NCI-H1930 (cell line): ENCODE results near the gene PNPLA6.

ENCODE experiments used
- DNase-seq, 2 experiments: peaks; one replicate each; lab custom pipeline; 2025; lab: John Stamatoyannopoulos, UW

Gene PNPLA6

DNA sequence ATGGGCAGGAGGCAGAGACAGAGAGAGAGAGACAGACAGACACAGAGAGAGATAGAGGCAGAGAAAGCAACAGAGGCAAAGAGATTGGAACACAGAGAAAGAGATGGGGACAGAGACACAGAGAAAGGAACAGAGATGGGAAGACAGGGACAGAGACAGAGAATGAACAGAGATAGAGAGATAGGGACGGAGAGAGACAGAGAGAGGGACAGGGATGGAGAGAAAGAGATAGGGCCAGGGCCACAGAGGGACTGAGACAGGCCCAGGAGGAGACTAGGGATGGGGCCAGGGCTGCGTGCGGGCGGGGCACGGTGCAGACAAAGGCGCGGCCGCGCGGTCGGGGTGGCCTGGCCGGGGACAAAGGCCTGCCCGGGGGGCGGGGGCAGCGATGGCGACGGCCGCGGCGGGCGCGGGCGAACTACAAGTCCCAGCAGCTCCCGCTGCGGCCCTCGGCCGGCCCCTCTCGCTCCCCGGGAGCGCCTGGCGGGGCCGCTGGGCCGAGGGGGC, 19.8 kb upstream of the PNPLA6 start, which contains the start of gene ZNF358:
Gene ZNF358, plus strand, starts transcription at position 459 of the 507 bp plus-strand sequence. CDS start 3,140 bp downstream, outside the sequence.
- peak; percentile 34 to 46 for DNase-seq

- DNase-seq = no peak
Observed at GRCh38 chr19:7516333-7516732, 19.2 kb upstream of the PNPLA6 start.

GRCh38 chr19:7516878-7517277, 18.6 kb upstream of the PNPLA6 start:
- DNase-seq = no peak

DNA sequence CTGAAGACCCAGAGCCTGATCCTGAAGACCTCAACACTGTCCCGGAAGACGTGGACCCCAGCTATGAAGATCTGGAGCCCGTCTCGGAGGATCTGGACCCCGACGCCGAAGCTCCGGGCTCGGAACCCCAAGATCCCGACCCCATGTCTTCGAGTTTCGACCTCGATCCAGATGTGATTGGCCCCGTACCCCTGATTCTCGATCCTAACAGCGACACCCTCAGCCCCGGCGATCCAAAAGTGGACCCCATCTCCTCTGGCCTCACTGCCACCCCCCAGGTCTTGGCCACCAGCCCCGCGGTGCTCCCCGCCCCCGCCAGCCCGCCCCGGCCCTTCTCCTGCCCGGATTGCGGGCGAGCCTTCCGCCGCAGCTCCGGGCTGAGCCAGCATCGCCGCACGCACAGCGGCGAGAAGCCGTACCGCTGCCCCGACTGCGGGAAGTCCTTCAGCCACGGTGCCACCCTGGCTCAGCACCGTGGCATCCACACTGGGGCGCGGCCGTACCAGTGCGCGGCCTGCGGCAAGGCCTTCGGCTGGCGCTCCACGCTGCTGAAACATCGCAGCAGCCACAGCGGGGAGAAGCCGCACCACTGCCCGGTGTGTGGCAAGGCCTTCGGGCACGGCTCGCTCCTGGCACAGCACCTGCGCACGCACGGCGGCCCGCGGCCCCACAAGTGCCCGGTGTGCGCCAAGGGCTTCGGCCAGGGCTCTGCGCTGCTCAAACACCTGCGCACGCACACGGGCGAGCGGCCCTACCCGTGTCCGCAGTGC, 16.0 kb upstream of the PNPLA6 start:
- no peak for DNase-seq

GRCh38 chr19:7520131-7521051, 15.1 kb upstream of the PNPLA6 start:
- DNase-seq = no peak

- no peak for DNase-seq
Observed at GRCh38 chr19:7521551-7522071, 13.9 kb upstream of the PNPLA6 start.

DNA sequence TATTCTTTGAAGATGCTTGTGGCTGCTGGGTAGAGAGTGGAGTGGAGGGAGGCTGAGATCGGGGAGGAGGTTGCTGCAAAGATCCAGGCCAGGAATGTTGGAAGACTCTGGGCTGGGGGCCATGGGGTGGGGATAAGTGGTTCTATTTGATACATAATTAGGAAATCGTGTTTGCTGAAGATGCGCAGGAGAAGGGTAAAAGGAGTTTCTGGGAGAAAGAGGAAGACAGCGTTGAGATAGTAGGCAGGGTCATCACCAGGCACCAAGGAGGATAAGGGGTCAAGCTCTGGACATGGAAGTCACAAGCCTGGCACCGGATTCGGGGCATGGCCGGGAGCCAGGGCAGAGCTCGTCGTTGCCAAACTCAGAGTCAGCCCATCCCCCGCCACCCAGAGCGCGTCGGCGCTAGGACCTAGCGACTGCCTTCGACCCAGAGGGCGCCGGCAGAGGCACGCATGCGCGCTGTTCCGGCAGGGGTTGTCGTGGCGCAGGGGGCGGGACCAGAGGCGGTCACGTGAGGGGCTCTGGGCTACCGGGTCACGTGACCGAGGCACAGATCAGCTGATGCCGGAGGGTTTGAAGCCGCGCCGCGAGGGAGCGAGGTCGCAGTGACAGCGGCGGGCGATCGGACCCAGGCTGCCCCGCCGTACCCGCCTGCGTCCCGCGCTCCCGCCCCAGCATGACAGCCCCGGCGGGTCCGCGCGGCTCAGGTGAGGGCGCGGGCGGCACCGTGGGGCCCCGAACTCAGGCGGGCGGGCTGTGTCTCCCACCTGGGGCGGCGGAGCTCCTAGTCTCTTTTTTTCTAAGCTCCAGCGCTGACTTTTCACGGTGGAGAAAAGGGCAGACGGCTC, 13.2 kb upstream of the PNPLA6 start, which contains the start of gene MCOLN1:
Gene MCOLN1, plus strand, starts transcription at position 553 of the 851 bp plus-strand sequence. Its CDS starts 127 bp downstream, at position 680.
- DNase-seq = peak; percentile 87 to 95

GRCh38 chr19:7522923-7523667, 12.4 kb upstream of the PNPLA6 start:
- no peak for DNase-seq

GRCh38 chr19:7524523-7524922, 11.0 kb upstream of the PNPLA6 start:
- no peak for DNase-seq

GRCh38 chr19:7524992-7525739, 10.4 kb upstream of the PNPLA6 start:
- DNase-seq = no peak

- no peak for DNase-seq
Observed at GRCh38 chr19:7526059-7526929, 9.2 kb upstream of the PNPLA6 start.

GRCh38 chr19:7527516-7528191, 7.9 kb upstream of the PNPLA6 start:
- DNase-seq = no peak

- DNase-seq = no peak
Observed at GRCh38 chr19:7528192-7528519, 7.4 kb upstream of the PNPLA6 start.

GRCh38 chr19:7528522-7529245, 6.8 kb upstream of the PNPLA6 start:
- DNase-seq = no peak

DNA sequence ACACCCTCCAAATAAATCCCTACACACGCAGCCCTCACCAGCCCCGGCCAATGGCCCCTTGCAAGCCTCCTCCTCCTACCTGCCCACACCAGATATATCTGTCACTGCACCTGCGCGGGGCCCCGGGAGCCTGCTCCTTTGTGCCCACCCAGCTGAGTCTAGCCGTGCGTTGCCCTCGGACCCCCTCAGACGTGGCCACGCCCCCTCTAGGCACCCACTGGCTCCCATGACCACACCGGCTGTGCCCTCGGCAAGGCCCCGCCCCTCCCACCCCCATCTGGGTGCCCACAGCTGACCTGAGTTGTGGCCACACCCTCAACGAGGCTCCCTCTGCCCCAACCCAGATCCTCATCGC, 6.3 kb upstream of the PNPLA6 start:
- DNase-seq = no peak

- no peak for DNase-seq
Observed at GRCh38 chr19:7529610-7530490, 5.7 kb upstream of the PNPLA6 start.
